HG03039 (cell line): ENCODE data around the gene EPHB6.

Experiments used
- ATAC-seq: cut with Tn5 transposase; IDR thresholded peaks from one replicate; pipeline ENCODE4 v1.9.1; 2021; ENCODE audit warnings: mild to moderate bottlenecking, moderate library complexity; ENCODE audit not compliant: unreplicated experiment

EPHB6 gene

DNA sequence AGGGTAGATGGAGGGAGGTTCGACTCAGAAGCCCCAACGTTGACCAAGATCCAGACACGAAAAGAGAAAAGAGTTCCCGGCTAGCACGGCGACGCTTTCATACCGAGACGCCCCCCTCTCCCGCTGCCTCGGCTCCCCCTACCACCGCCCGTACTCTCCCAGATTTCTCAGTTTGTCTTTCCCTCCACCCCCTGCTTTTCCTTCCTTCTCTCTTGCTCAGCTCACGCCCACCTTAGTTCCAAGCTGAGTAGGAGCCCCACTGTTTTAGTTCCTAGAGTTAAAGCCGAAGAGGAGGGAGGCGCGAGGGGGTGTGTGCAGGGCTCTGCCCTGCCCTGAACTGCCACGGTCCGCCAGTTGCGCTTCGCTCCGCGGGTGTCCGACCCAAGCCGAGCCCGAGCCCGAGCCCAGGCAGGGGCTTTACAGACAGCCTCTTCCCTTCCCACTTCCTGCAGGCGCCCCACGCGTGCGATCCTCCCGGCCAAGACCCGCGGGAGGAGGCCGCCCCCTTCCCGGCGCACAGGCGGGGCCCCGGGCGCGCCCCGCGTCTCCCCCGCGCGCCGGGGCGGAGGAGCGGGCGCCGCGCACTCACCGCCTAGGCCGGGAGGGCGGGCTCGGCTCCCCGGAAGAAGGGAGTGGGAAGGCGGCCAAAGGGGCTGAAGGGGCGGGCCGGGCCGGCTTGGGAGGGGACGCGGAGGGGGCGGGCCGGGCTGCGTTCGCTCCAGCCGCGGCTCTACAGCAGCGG lies at the start of gene EPHB6:
TSS of gene EPHB6 (plus strand) at position 705 of the 742 bp plus-strand sequence. CDS start 8,152 bp downstream, outside the sequence.
- ATAC-seq: peak; percentile 47

GRCh38 chr7:142805350-142806021 lies 49.4 kb upstream of the EPHB6 start:
- ATAC-seq: no peak

DNA sequence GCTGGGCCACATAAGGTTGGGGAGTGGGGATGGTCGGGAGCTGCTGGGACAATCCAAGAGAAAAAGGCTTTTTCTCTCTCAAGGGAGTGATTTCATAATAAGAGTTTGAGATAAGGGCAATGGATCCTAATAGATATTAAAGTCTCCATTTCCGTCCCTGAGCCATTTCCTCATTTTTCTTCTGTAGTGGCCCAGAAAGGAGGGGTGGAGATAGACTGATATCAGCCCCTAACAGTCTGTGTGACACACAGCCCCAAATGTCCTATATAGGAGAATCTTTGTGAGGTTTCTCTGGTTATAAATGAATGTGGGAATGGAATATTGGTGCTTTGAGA lies 48.9 kb upstream of the EPHB6 start:
- ATAC-seq: no peak

DNA sequence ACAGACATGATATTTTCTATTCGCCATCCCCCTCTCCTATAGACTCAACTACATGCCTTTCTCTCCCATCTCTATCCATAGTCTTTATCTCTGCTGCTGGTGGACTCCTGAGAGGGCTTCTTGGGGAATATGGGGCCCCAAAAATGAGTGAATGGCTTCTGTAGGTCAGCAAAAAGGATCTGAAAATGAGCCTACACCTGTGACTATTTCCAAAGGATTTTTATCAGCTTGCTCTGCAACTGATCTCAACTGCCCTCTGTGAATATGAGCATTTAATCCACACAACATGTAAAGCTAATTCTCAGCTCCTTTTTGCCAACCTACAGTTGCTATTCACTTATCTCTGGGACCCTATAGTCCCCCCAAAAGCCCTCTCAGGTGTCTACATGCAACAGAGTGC lies 47.9 kb upstream of the EPHB6 start:
- no peak for ATAC-seq

DNA sequence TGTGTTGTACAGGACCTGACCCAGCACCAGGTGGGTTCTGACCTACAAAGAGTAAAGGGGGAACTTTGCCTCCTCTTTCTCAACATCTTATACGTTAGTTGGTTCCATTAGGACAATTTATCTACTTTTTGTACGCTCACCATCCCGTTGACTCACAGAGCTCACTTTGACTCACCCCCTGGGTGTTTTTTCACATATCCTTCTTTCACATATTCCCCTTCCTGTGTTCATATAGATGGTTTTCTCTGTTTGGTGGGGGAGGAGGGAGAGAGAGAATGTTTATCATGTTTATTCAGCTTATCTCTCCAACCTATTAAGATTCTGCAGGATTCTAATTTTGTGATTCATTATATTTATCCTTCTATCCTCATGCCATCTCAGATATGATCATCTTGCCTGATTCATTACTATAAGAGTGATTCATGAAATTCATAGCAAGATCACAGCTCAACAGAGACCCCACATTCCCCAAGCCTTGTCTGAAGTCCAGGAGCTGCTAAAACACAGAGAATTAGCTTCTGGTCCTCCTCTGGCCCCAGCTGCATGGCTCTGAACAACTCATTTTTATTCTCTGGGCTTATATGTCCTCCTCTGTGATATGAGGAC lies 46.9 kb upstream of the EPHB6 start:
- peak; percentile 18 for ATAC-seq

GRCh38 chr7:142808461-142808801 lies 46.4 kb upstream of the EPHB6 start:
- peak; percentile 9 for ATAC-seq

DNA sequence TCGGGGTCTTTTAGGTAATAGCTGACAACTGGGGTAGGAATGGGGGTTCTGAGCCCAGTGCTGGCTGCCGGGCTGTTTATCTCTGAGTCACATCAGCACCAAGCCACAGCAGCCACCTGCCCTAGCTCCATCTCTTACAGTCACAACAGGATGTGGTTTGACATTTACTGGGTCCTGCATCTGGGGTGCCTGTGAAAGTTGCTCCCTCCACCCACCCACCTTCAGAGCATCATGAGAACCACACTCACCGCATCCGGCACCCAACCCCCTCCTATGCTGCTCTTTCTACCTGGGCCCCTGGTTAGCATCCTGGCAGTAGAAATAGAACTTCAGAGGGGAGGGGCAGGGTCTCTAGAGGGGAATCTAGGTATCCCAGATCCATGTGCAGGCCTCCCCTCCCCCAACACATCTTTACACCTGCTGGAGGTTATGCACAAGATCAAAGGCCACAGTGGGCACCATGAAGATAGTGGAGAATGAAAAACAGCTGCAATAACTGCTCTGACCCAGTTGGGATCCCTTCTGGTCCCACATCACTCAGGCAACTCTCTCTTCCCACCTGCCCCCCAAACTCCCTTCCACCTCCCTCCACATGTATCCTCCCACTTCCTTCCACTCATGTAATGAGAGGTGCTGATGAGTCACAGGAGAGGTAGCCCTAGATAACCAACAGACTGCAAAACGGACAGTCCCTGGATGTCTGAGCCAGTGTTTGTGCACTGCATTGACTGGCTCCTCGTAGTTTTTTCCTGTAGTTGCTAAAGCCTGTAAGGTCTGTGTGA lies 45.9 kb upstream of the EPHB6 start:
- ATAC-seq: peak; percentile 88

GRCh38 chr7:142809671-142810070 lies 45.2 kb upstream of the EPHB6 start:
- ATAC-seq: no peak

- no peak for ATAC-seq
These were observed 43.6 kb upstream of the EPHB6 start for GRCh38 chr7:142811154-142811737.

- no peak for ATAC-seq
These were observed 42.2 kb upstream of the EPHB6 start for GRCh38 chr7:142812437-142813215.

DNA sequence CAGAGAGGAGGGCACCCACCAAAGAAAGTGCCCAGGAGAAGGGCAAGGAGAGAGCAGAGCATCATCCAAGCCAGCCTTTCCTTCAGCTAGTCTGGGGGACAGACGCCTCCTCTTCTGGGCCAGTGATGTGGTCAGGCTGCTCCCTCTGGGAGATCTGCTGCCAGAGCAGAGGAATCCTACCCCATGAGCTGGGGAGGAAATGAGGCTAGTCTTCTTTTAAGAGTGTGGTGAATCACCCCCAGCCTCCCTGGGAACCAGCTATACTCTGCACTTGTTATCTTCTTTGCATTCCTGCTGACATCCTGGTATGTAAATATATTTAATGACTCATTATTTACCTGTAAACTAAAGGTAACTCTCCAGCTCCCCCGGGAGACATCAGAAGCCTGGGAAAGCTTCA lies 41.6 kb upstream of the EPHB6 start:
- no peak for ATAC-seq

- no peak for ATAC-seq
These were observed 41.2 kb upstream of the EPHB6 start for GRCh38 chr7:142813699-142814098.

- no peak for ATAC-seq
These were observed 40.4 kb upstream of the EPHB6 start for GRCh38 chr7:142814451-142814850.

DNA sequence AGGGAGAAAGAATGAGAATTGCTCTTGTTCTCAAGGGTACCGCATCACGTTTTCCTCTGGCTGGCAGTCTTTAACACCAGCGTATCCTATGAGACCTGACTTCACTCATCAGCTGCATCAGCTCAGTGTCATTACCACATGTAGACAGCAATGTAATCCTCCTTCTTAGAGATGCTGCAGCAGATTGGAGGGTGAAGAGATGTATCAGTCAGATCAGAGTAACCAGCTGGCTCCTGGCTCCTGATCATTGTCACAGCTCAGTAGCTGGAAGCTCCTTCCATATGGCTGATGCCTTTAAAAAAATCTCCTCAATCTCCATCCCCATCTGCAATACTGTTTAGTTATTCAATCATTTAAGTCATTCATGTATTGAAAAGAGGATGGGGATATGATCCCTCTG lies 39.7 kb upstream of the EPHB6 start:
- no peak for ATAC-seq

- ATAC-seq: no peak
These were observed 37.4 kb upstream of the EPHB6 start for GRCh38 chr7:142817506-142817905.

DNA sequence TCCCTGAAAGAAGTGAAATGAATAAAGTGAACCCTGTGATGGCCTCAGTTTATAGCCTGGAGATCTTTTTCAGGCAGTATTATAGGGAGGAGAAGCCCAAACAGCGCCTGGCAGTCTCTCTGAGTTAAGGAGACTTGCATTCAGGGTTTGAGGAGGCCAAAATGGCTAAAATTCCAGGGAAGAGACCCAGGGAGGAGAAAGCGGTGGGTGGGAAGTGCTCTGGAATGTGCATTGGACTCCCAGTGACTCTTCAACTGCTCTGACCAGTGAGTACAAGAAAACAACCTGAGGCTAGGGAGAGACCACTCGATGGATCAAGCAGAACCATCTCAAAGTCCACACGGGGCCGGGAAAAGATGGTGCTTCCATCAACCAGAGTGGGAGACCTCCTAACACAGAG lies 35.3 kb upstream of the EPHB6 start:
- no peak for ATAC-seq

DNA sequence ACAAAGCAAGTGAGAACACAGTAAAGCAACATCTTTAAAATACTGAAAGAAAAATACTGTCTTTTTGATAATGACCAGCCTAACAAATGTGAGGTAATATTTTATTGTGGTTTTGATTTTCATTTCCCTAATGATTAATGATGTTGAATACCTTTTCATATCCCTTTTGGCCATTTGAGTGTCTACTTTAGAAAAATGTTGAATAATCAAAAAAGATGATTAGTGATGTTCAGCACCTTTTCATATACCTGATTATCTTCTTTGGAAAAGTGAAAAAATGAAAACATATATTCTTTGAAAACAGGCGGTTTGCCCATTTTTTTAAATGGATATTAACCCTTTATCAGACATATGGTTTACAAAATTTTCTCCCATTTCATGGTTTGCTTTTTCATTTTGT lies 32.2 kb upstream of the EPHB6 start:
- no peak for ATAC-seq

DNA sequence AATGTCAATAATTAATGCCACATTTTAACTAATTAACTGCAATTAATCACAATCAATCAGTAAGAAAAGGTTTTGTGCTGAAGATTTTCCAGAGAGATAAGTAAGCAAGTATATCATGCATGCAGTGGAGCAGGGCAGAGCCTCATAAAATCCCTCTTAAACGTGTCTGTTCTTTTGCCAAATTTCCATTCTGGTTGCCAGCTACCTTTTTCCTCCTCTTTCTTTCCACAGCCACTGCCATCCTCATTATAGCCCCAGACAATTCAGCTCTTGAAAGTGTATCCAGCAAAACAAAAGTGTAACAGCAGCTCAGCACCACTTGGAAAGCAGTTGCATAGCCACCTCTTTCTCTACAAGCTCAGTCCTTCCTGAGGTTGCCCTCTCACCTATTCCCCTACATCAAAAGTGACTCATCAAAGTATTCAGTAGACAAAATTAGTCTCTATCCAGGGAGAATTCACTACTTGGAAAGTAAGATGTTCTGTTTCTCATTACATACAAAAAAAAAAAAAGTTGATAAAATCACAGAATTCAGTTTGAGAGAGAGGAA lies 26.9 kb upstream of the EPHB6 start:
- ATAC-seq: no peak

DNA sequence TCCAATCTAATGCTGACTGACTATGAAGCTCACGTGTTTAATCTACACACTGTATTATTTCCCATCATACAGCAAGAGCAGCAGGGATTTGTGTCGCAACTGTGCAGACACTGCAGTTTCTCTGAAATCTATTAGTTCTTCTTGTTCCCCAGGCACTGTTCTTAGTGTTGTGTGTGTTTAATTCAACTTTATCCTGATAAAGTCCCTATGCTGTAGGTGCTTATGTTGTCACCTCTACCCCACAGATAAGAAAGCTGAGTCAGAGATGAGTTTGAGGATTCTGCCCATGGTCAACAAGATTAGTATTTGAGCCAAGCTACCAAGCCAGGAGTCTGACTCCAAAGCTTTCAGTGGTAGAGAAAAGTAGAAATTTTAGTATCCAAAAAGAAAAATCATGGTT lies 22.5 kb upstream of the EPHB6 start:
- no peak for ATAC-seq
